HepG2 (cell line): Measurements from ENCODE around the gene ZFPM1. TPM values are rescaled to one million over a fixed set of nuclear protein-coding genes. Genes with fewer than 3 reads are reported as not detected.
A peak's percentile ranks its signal among the peaks of the same experiment; 100 is the strongest.

Experiments
- AGO1 ChIP-seq: fragments of 200-400 bp; formaldehyde crosslinking; IDR thresholded peaks from 2 replicates; pipeline ENCODE4 v1.6.1; 2017; ENCODE audit warnings: mild to moderate bottlenecking, low read depth, low read length, moderate library complexity; ENCODE audit not compliant: poor library complexity, severe bottlenecking
- FOXP1 ChIP-seq, 2 experiments: fragments of 450-650 bp in 1 of 2; IDR thresholded peaks; 2 replicates each; pipeline ENCODE4 v1.6.1; 2017 to 2018; ENCODE audit warnings: antibody characterized with exemption in 1 of 2
- GTF3A ChIP-seq: sonication (generic); formaldehyde crosslinking; conservative IDR thresholded peaks from 2 replicates; pipeline ENCODE4 v1.4.0; 2020; ENCODE audit warnings: mild to moderate bottlenecking, missing genetic modification reagents
- HIC2 ChIP-seq: sonication (generic); formaldehyde crosslinking; IDR thresholded peaks from 2 replicates; pipeline ENCODE4 v1.9.0; 2022; ENCODE audit warnings: low read depth, missing genetic modification reagents
- MEIS2 ChIP-seq: sonication (generic); formaldehyde crosslinking; IDR thresholded peaks from 2 replicates; pipeline ENCODE4 v1.9.0; 2021; ENCODE audit warnings: mild to moderate bottlenecking, missing genetic modification reagents
- NAIF1 ChIP-seq: sonication (generic); formaldehyde crosslinking; IDR thresholded peaks from 2 replicates; pipeline ENCODE4 v1.5.0; 2020; ENCODE audit warnings: mild to moderate bottlenecking, missing genetic modification reagents, borderline replicate concordance
- NONO ChIP-seq, 2 experiments: fragments of 450-650 bp in 1 of 2; sonication (generic) in 1 of 2; formaldehyde crosslinking in 1 of 2; IDR thresholded peaks in 1 of 2; conservative IDR thresholded peaks in 1 of 2; 2 replicates each; pipeline versions ENCODE4 v1.6.1 to v1.8.0; 2017 to 2022; ENCODE audit warnings: mild to moderate bottlenecking in 1 of 2, missing genetic modification reagents in 1 of 2, moderate library complexity in 1 of 2
- PITX1 ChIP-seq: sonication (generic); formaldehyde crosslinking; IDR thresholded peaks from 2 replicates; pipeline ENCODE4 v1.5.1; 2020; ENCODE audit warnings: mild to moderate bottlenecking, missing genetic modification reagents
- POLR2AphosphoS2 ChIP-seq: IDR thresholded peaks from 2 replicates; pipeline ENCODE4 v1.6.1; 2011; ENCODE audit warnings: low read depth, low read length, improper control_type of control experiment
- RAD21 ChIP-seq: fragments of 450-650 bp; formaldehyde crosslinking; IDR thresholded peaks from 2 replicates; pipeline ENCODE4 v1.5.0; 2020; ENCODE audit warnings: mild to moderate bottlenecking
- XRCC5 ChIP-seq: fragments of 200-400 bp; formaldehyde crosslinking; optimal IDR thresholded peaks from 2 replicates; pipeline ENCODE3; 2017; ENCODE audit warnings: mild to moderate bottlenecking, low read length
- ZBTB2 ChIP-seq: sonication (generic); formaldehyde crosslinking; IDR thresholded peaks from 2 replicates; pipeline ENCODE4 v1.8.0; 2022; ENCODE audit warnings: low read depth, missing genetic modification reagents
- ZBTB33 ChIP-seq: sonication (generic); formaldehyde crosslinking; IDR thresholded peaks from 2 replicates; pipeline ENCODE4 v1.4.0; 2020; ENCODE audit warnings: missing genetic modification reagents
- ZBTB7A ChIP-seq: sonication (generic); formaldehyde crosslinking; IDR thresholded peaks from 2 replicates; pipeline ENCODE4 v1.8.0; 2022; ENCODE audit warnings: mild to moderate bottlenecking, missing genetic modification reagents
- ZFP37 ChIP-seq: sonication (generic); formaldehyde crosslinking; IDR thresholded peaks from 2 replicates; pipeline ENCODE4 v1.4.0; 2020; ENCODE audit warnings: missing genetic modification reagents, borderline replicate concordance
- ZNF253 ChIP-seq: sonication (generic); formaldehyde crosslinking; IDR thresholded peaks from 2 replicates; pipeline ENCODE4 v1.8.0; 2022; ENCODE audit warnings: mild to moderate bottlenecking, missing genetic modification reagents, borderline replicate concordance
- ZNF546 ChIP-seq: sonication (generic); formaldehyde crosslinking; conservative IDR thresholded peaks from 2 replicates; pipeline ENCODE4 v1.8.1; 2023; ENCODE audit warnings: mild to moderate bottlenecking, missing genetic modification reagents
- ZNF710 ChIP-seq: sonication (generic); formaldehyde crosslinking; IDR thresholded peaks from 2 replicates; pipeline ENCODE4 v1.5.0; 2020; ENCODE audit warnings: mild to moderate bottlenecking, missing genetic modification reagents, borderline replicate concordance
- ZNF746 ChIP-seq: sonication (generic); formaldehyde crosslinking; IDR thresholded peaks from 2 replicates; pipeline ENCODE4 v1.8.0; 2022; ENCODE audit warnings: mild to moderate bottlenecking, missing genetic modification reagents
- ZNF784 ChIP-seq: sonication (generic); formaldehyde crosslinking; IDR thresholded peaks from 2 replicates; pipeline ENCODE4 v1.5.1; 2020; ENCODE audit warnings: missing genetic modification reagents, mild to moderate bottlenecking, borderline replicate concordance
- ZNF83 ChIP-seq: sonication (generic); formaldehyde crosslinking; IDR thresholded peaks from 2 replicates; pipeline ENCODE4 v1.4.0; 2020; ENCODE audit warnings: missing genetic modification reagents, mild to moderate bottlenecking, borderline replicate concordance
- ZNF878 ChIP-seq: sonication (generic); formaldehyde crosslinking; IDR thresholded peaks from 2 replicates; pipeline ENCODE4 v1.8.1; 2023; ENCODE audit warnings: mild to moderate bottlenecking, missing genetic modification reagents, moderate library complexity
- polyA plus RNA-seq, 8 experiments: library from polyadenylated mRNA; depleted of rRNA in 3 of 8; stranded (reverse) in 7 of 8; unstranded in 1 of 8; fragments of >200 nt; fragmentation: Illumina TruSeq in 4 of 8; extraction: Trizol in 4 of 8; gene quantifications; 2 replicates each; pipeline versions ENCODE4 v1.2.1 to v1.2.3, GENCODE V29; 2011 to 2016; ENCODE audit warnings: low read depth in 4 of 8, missing spikeins in 1 of 8, mixed read lengths in 1 of 8; ENCODE audit not compliant: insufficient read depth in 1 of 8
- total RNA-seq, 5 experiments: library from RNA; depleted of rRNA; stranded (reverse); fragments of >200 nt; fragmentation: Illumina TruSeq; extraction: Trizol; gene quantifications; 2 replicates each; pipeline ENCODE4 v1.2.3, GENCODE V29; 2016; ENCODE audit warnings: low read depth in 1 of 5

Gene ZFPM1
- total and polyA plus RNA-seq, 2 of the 13 experiments (the other 11 are each of a cell fraction or from before 2014, with no cell fraction given) = 1.3 to 3.8 TPM

- no peak for TF ChIP-seq ZNF746
- TF ChIP-seq ZNF546 (CRISPR knock-in tag) = no peak
- no peak for TF ChIP-seq ZFP37 (CRISPR knock-in tag)
- TF ChIP-seq AGO1 = no peak
- peak; percentile 88 for TF ChIP-seq RAD21 (CRISPR knock-in tag)
- peak; percentile 67 for TF ChIP-seq XRCC5
- no peak for TF ChIP-seq GTF3A (CRISPR knock-in tag)
- TF ChIP-seq MEIS2 (CRISPR knock-in tag) = no peak
- TF ChIP-seq ZNF83 (CRISPR knock-in tag) = no peak
- no peak for TF ChIP-seq NONO (IDR thresholded peaks at IDR 0.05)
- 0 out of 2 replicates have a peak, but pooled peaks have one; percentile 26 for TF ChIP-seq NONO (CRISPR knock-in tag; conservative IDR thresholded peaks at IDR 0.05)
- no peak for TF ChIP-seq ZNF784 (CRISPR knock-in tag)
- 0 out of 2 replicates have a peak, but pooled peaks have one; percentile 70 for TF ChIP-seq HIC2 (CRISPR knock-in tag)
- no peak for TF ChIP-seq NAIF1 (CRISPR knock-in tag)
- TF ChIP-seq POLR2AphosphoS2 = no peak
- TF ChIP-seq ZBTB2 = no peak
- no peak for TF ChIP-seq ZNF710 (CRISPR knock-in tag)
- TF ChIP-seq PITX1 = no peak
- TF ChIP-seq ZNF253 (CRISPR knock-in tag) = no peak
- TF ChIP-seq ZNF878 (CRISPR knock-in tag) = no peak
- no peak for TF ChIP-seq FOXP1 (IDR thresholded peaks at IDR 0.05)
- TF ChIP-seq FOXP1 (CRISPR knock-in tag; IDR thresholded peaks at IDR 0.05) = no peak
- peak; percentile 84 for TF ChIP-seq ZBTB33 (CRISPR knock-in tag)
- no peak for TF ChIP-seq ZBTB7A (CRISPR knock-in tag)
Observed at GRCh38 chr16:88437367-88437964, 15.6 kb upstream of the ZFPM1 start (continued).
